ENCODE measurements around the gene AMMECR1. TPM values are rescaled to one million over a fixed set of nuclear protein-coding genes. Genes with fewer than 3 reads are reported as not detected.
"Not testable (repeated sequence)": the region's sequence is repeated elsewhere in the genome, so short reads cannot be mapped to it uniquely, and the experiment has no call there.

AMMECR1 gene
- total RNA-seq, 2 donors from 2014 or later = 3.7 to 4.8 TPM

DNA sequence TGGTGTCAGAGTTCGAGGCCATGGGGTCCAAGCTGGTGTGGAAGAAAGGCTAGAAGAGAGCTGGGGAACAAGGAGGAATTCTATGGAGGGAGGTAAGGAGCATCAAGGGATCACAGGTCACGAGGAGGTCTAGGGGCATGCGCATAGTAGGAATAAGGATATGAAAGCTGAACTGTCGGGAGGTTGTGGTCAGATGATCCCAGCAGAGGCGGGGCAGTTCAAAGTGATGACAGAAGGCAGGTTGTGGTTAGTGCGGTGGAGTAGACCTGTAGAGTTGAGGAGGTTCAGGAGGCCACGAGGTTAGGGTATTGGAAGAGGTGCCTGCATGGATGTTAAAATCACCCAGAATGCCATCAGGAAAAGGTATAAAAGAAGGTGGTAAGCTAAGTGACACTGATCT lies 158.7 kb downstream of the AMMECR1 start:
- TF ChIP-seq POLR2A (IDR thresholded peaks at IDR 0.05) (no peak), POLR2AphosphoS5 (IDR thresholded peaks at IDR 0.05) (no peak)
- TF ChIP-seq, protein P1, sequence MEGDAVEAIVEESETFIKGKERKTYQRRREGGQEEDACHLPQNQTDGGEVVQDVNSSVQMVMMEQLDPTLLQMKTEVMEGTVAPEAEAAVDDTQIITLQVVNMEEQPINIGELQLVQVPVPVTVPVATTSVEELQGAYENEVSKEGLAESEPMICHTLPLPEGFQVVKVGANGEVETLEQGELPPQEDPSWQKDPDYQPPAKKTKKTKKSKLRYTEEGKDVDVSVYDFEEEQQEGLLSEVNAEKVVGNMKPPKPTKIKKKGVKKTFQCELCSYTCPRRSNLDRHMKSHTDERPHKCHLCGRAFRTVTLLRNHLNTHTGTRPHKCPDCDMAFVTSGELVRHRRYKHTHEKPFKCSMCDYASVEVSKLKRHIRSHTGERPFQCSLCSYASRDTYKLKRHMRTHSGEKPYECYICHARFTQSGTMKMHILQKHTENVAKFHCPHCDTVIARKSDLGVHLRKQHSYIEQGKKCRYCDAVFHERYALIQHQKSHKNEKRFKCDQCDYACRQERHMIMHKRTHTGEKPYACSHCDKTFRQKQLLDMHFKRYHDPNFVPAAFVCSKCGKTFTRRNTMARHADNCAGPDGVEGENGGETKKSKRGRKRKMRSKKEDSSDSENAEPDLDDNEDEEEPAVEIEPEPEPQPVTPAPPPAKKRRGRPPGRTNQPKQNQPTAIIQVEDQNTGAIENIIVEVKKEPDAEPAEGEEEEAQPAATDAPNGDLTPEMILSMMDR (IDR thresholded peaks at IDR 0.05) = no peak
- Histone ChIP-seq H3K36me3 (no peaks in the 10 kb centered on the region), H3K4me1 (replicated peaks) (no peaks in the 10 kb centered on the region), H3K27ac (no peak overlapping the region), H3K4me3 (no peak overlapping the region), H3K27me3 (replicated peaks; ENCODE audit: insufficient read depth) (no peaks in the 10 kb centered on the region), H3K9me3 (no peaks in the 10 kb centered on the region)
- intact Hi-C loops (cut with DNase I) = no loop called here
- no peak for DNase-seq (ENCODE audit: low spot score)
- WGBS = 87% methylated on average over 7 of the region's 7 CpGs

- intact Hi-C loops (cut with DNase I) = no loop called here
These were observed 160.4 kb downstream of the AMMECR1 start for GRCh38 chrX:110157444-110157843.

GRCh38 chrX:110156167-110156754 lies 161.6 kb downstream of the AMMECR1 start:
- no peak for TF ChIP-seq POLR2AphosphoS5 (IDR thresholded peaks at IDR 0.05)
- TF ChIP-seq, protein P1 (IDR thresholded peaks at IDR 0.05) = peak in 3 of 4 experiments; percentile 41 to 51 (median 48)
- intact Hi-C loops (cut with DNase I) = no loop called here

More at GRCh38 chrX:110157444-110157843, 160.4 kb downstream of the AMMECR1 start:
- no peaks in the 10 kb centered on the region for H3K36me3 ChIP-seq
- no peaks in the 10 kb centered on the region for H3K27me3 ChIP-seq (replicated peaks; ENCODE audit: insufficient read depth)
- WGBS = 100% methylated on average over 1 of the region's 1 CpG
- DNase-seq (ENCODE audit: low spot score) = no peak
- TF ChIP-seq, protein P1 (IDR thresholded peaks at IDR 0.05) = no peak
- no peak for TF ChIP-seq POLR2AphosphoS5 (IDR thresholded peaks at IDR 0.05)
- TF ChIP-seq POLR2A (IDR thresholded peaks at IDR 0.05) = no peak
- no peaks in the 10 kb centered on the region for H3K9me3 ChIP-seq
- H3K27ac ChIP-seq = no peak overlapping the region
- no peak overlapping the region for H3K4me3 ChIP-seq
- no peaks in the 10 kb centered on the region for H3K4me1 ChIP-seq (replicated peaks)

DNA sequence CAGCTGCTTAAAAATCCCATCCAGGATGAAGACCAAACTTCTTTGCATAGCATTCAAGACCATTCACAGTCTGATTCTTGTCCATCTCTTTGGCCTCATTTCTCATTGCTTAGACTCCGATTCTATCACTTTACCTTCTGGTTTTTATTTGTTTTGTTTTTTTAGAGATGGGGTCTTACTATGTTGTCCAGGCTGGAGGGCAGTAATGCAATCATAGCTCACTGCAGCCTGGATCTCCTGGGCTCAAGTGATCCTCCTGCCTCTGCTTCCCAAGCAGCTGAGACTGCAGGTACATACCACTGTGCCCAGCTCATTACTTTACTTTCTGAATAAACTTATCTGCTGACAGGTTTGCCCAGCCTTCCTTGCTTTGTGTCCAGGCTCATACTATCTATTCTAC lies 162.1 kb downstream of the AMMECR1 start:
- Histone ChIP-seq H3K27me3 (replicated peaks; ENCODE audit: insufficient read depth) (no peaks in the 10 kb centered on the region), H3K9me3 (no peaks in the 10 kb centered on the region), H3K4me1 (replicated peaks) (no peaks in the 10 kb centered on the region), H3K4me3 (no peak overlapping the region), H3K27ac (no peak overlapping the region), H3K36me3 (no peaks in the 10 kb centered on the region)
- 84% methylated on average over 1 of the region's 1 CpG for WGBS
- no peak for DNase-seq (ENCODE audit: low spot score)
- TF ChIP-seq POLR2A (IDR thresholded peaks at IDR 0.05) (no peak), POLR2AphosphoS5 (IDR thresholded peaks at IDR 0.05) (no peak)
- TF ChIP-seq, protein P1 (IDR thresholded peaks at IDR 0.05) = no peak
- intact Hi-C loops (cut with DNase I) = no loop called here

More at GRCh38 chrX:110156167-110156754, 161.6 kb downstream of the AMMECR1 start:
- no peaks in the 10 kb centered on the region for H3K27me3 ChIP-seq (replicated peaks; ENCODE audit: insufficient read depth)
- WGBS = 86% methylated on average over 6 of the region's 6 CpGs
- no peak for DNase-seq (ENCODE audit: low spot score)
- no peak overlapping the region for H3K27ac ChIP-seq
- no peaks in the 10 kb centered on the region for H3K9me3 ChIP-seq
- no peaks in the 10 kb centered on the region for H3K36me3 ChIP-seq
- H3K4me1 ChIP-seq (replicated peaks) = no peaks in the 10 kb centered on the region
- H3K4me3 ChIP-seq = no peak overlapping the region

DNA sequence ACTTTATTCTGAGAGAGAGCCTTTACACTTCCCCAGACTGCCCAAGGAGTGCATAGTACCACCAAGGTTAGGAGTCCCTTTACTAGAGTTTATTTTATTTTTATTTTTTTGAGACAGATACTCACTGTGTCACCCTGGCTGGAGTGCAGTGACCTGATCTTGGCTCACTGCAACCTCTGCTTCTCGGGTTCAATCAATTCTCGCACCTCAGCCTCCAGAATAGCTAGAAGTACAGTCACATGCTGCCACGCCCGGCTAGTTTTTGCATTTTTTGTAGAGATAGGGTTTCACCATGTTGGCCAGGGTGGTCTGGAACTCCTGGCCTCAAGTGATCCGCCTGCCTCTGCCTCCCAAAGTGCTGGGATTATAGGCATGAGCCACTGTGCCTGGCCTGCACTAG lies 163.6 kb downstream of the AMMECR1 start:
- H3K27ac ChIP-seq; H3K4me3 ChIP-seq; H3K36me3 ChIP-seq; intact Hi-C loops (cut with DNase I); H3K4me1 ChIP-seq (replicated peaks); H3K9me3 ChIP-seq; DNase-seq (ENCODE audit: low spot score); H3K27me3 ChIP-seq (replicated peaks; ENCODE audit: insufficient read depth): not testable (repeated sequence)
- 82% methylated on average over 5 of the region's 5 CpGs for WGBS

Measured in prostate gland (tissue), 2 donors.